HG02970 (cell line): ENCODE measurements around the gene ARHGAP6.

Experiments used
- ATAC-seq: cut with Tn5 transposase; IDR thresholded peaks from one replicate; pipeline ENCODE4 v1.9.1; 2021; ENCODE audit warnings: mild to moderate bottlenecking, moderate library complexity, moderate number of reproducible peaks; ENCODE audit not compliant: unreplicated experiment, low FRiP score

ARHGAP6 gene, protein sequence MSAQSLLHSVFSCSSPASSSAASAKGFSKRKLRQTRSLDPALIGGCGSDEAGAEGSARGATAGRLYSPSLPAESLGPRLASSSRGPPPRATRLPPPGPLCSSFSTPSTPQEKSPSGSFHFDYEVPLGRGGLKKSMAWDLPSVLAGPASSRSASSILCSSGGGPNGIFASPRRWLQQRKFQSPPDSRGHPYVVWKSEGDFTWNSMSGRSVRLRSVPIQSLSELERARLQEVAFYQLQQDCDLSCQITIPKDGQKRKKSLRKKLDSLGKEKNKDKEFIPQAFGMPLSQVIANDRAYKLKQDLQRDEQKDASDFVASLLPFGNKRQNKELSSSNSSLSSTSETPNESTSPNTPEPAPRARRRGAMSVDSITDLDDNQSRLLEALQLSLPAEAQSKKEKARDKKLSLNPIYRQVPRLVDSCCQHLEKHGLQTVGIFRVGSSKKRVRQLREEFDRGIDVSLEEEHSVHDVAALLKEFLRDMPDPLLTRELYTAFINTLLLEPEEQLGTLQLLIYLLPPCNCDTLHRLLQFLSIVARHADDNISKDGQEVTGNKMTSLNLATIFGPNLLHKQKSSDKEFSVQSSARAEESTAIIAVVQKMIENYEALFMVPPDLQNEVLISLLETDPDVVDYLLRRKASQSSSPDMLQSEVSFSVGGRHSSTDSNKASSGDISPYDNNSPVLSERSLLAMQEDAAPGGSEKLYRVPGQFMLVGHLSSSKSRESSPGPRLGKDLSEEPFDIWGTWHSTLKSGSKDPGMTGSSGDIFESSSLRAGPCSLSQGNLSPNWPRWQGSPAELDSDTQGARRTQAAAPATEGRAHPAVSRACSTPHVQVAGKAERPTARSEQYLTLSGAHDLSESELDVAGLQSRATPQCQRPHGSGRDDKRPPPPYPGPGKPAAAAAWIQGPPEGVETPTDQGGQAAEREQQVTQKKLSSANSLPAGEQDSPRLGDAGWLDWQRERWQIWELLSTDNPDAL (N-terminal part only)

DNA sequence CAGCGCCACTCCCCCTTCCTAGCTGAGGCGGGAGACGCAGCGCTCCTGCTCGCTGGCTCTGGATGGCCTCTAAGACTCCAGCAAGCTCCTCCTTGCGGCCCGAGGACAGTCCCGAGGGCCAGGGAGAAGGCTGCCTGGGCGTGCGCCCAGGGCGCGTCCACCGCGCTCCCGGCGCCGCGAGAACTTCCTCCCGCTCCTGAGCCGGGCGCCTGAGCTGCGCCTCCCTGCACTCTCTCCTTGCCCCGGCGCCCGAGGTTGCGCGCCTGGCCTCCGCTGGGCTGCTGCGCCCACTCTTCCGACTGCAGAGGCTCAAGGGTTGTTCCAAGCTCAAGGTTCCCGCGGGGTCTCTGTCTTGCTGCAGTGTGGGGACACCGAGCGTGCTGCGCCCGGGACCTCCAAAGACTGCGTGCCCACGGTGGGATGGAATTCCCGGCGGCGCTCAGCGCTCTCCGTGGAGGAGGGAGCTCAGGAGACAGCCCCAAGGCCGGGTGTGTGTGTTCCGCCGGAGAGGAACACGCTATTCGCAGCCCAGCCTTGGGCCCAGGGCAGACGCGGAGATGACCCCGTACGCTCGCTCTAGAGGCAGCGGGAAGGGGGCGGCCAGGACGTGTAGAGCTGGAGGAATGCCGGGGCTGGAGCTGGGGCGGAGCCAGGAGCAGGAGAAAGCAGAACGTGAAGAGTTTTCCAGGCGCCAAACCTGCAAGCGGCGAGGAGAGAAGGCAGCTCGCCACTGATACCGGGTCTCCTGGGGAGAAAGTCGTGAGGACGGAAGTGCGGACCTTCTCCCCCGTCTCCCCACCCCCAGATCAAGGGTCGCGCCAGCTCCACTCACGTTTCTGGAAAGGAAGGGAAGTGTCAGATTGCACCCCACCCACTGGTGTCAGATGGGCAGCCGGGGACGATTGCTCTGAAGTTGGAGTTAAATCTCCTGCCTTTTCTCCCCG, at the start of gene ARHGAP6:
Gene ARHGAP6 (minus strand): TSS at position 753 of the 944 bp plus-strand sequence. CDS start 1,092 bp downstream, outside the sequence.
- no peak for ATAC-seq

DNA sequence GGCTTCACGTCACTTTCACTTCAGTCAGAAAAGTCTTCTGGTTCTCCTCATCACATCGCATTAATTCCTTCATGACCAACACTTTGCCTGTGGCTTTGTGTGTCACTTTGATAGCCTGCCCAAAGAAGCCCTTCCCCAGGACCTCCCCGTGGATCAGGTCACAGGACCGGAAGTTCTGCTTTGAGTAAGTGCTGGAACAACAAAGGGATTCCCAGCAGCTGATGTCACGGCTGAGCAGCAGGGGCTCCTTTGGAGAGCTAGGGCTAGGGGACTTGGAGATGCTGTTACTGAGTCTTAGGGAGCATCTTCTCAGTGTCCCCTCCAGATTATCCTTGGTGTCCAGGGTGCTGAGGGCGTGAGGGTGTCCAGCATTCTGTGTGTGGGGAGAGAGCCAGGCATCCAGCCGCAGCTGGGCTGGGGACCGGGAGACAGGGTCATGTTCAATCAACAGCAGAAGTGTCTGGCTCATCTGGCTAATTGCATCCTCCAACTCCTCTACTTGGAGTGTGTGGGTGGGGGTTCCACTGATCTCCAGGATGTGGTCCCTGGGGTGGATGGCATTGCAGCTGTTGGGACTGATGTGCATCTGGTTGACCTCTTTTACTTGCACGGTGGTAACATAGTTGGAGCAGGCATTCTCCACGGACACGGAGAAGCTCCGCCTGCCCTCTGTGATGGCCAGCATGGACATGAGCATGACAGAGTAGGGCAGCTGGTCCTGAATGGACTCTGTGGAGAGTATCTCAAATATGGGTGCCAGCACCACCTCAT, 39.2 kb upstream of the ARHGAP6 start:
- ATAC-seq: no peak

DNA sequence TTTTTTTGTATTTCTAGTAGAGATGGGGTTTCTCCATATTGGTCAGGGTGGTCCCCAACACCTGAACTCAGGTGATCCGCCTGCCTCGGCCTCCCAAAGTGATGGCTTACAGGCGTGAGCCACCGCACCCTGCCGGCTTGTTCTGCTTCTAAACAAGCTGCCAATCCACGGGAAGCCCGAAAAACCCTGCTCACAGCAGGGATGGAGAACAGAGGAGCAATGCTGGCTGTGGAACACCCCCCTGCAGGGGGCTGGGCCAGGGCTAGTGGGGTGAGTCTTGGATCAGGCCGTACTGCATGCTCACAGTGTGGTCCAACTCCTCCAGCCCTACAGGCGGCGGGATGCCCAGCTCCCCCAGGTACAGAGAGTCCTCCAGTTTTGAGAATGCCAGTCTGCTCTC, 38.1 kb upstream of the ARHGAP6 start:
- ATAC-seq: no peak

DNA sequence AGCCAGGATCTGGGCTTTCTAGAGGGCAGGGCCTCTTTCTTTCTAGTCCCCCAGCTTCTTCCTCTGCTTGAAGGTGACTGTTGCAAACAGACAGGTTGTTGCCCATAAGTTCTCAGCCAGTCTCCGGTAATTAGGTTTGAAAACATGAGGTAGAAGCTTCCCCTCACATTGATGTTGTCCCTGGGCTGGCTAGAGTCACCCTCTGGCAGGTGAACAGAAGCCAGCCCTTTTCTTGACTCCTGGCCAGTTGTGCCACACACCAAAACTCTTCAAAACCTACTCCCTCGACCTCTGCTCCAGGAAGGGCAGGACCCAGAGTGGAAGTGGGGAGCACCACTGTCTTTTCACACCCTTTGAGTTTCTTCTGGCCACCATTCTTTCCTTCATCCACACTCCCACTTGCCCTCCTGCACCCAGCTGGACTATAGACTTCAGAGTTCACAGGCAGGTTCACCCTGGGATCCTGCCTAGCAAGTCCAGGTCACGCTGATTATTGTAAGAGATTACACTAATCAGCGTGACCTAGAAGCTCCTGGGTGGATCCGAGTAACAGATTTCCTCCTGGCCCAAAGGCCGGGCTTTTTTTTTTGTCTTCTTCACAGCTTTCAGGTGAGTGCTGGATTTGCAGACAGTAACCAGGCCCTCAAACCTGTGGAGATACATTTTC, 37.4 kb upstream of the ARHGAP6 start:
- no peak for ATAC-seq

DNA sequence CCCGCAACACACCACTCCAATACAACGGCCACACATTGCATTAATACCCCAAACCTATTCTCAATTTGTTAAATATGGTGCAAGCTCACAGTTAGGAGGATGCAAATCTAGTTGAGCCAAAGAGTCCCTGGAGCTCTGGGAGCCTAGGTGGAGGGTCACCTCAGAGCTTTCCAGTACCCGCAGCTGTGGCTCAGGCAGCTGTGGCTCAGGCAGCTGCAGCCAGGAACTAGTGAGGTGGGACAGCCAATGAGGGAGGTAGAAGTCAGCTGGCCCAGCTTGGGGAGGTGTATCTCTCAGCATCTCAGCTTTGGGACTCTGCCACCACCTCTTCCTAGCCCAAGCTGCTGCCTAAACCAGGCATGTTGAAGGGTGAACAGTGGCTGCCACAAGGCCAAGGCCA, 36.7 kb upstream of the ARHGAP6 start:
- ATAC-seq: no peak

DNA sequence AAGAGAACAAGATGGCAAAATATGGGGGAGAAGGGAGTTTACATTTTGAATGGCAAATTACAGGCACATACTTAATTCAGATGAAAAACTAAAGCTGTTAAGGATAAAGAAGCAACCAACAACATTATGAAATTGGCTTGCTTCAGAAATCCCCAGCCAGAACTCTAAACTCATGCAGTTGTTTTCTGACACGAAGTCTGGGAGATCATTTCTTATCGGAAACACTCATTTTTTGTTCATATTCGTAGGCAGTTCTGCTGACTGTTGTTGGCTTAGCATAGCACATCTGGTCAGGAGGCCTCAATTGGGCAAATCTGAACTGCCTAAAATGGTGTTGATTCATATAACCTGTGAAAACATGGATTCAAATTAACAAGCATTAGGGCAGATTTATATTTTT, 33.0 kb upstream of the ARHGAP6 start:
- ATAC-seq: no peak

DNA sequence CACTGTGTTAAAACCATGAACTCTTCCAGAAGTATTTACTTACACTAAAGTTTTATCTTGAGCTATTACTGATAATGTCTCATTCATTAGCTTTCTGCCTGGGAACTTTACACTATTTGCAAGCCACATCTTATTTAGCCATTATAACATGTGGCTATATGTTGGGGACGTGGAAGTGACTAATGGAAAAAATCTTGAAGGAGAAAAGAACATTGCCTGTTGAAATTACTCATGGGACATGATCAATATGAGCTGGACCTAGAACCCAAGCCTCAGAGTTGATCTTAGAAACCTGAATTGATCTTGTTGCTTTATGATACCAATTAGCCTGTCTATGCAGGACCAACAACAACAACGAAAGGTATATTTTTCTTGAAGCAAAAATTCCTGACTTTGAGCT, 22.5 kb upstream of the ARHGAP6 start:
- no peak for ATAC-seq

DNA sequence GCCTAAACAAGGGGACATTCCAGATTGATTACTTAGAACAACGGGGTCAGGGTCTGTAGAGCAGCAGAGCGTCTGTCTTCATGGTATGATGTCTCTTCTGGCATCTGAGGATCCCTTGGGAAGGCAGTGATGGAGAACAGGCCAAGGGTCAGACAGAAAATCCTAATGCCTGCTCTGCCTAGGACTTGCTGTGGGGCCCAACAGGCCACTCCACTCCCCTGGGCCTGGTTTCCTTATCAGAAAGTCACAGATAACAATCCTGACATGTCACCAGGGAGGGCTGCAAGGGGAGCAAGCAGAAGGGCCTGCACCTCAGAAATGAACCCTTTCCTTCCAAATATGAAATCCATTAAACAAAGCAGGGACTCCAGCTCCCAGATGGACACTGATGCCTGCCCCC, 21.4 kb upstream of the ARHGAP6 start:
- ATAC-seq: no peak

DNA sequence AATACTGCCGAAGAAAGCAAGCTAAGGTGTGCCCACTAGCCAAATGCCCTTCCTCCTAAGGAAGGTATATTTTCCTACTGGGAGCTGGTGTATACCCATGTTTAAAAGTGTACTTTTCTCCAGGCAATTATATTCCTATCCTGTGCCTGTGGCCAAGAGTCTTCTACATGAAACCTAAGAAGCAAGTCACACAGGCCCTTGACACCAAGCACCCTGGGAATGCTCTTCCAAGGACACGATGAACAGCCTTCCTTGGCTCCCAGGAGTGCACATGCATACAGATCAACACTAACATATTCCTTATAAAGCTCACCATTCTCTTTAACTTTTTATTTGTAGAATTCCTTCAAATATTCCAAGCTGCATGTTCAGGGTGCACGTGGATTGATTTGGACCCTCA, 17.3 kb upstream of the ARHGAP6 start:
- no peak for ATAC-seq

DNA sequence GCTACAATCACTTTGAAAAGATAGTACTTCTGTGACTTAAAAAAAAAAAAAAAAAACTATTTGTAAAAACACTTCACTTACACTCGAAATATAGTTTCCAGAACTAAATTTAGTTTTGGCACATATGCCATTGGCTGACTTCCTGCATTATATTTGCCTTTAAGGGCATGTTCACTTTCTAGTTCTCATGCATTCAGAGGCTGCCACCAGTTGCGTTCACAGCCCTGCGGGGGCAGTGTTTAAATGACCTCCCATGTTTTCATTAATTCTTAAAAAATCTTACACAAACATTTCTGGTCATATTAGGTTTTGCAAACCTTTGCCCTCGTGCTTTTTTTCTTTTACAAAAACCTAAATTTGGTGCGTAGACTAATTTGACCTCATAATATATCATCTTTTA, 12.4 kb upstream of the ARHGAP6 start:
- ATAC-seq: no peak

DNA sequence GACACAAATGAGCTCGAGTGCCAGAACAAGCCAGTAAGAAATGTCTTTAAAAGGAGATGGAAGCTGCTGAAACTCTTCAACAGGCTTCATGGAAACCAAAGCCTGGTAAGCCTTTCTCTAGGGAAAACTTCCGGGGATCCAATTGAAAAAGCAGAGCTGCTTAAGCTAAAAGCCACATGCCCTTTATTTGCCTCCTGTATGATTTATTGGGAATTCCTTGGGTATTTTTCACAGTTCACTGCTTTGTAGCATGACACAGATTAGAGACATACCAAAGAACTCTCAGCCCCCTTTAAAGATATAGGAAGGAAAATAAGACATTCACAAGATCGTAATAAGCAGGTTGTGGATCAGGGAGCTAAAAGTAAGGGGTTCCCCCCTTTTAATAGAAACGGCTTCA, 6.5 kb upstream of the ARHGAP6 start:
- ATAC-seq: no peak

DNA sequence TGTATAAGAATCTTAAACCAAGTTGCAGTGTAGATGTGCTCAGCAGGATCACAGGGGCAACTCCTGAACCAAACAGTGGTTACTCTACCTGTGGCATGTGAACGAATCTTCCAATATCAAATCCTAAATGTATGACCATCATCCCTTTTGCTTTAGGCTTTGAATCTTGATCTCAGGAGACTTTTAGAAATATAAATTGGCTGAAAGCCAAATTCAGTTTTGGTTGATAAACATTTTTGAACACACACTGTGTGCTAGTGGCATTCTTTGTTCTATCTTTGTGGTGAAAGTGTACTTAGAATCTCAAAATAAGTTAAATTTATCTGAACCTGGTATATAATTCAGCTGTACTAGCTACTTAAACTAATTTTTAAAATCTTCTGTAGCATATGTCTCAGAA, 4.6 kb upstream of the ARHGAP6 start:
- no peak for ATAC-seq

DNA sequence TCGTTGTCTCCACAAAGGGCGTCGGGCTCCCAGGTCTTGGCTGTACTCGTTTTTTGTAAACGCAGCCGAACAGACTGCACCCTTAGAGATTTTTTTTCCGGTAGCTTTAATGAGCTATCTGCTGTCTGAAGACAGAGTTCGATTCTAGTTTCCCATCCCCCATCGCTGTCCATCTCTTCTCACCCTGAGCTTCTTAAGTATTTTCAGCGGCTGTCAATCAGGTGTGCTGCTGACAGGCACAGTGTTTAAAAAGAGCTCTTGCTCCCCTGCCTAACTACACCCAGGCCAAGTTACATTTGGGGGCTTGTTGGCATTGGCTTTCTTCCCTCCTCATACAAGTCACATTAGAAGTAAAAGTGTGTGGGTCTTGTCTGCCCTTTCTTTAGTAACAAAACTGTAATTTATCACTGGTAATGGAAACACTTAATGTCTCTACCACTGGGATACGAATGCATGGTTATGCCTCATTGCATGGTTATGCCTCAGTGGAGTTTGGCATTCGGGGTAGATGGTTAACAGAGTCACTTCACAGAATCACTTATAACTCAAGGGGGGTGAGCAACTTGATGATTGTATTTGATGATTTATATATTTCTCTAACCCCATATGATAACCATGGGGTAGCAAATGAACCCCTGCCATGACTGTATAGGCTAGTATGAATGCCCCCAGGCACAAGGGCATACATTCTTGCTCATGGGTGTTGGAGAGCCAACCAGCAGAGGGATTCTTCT, 1.4 kb upstream of the ARHGAP6 start:
- no peak for ATAC-seq

DNA sequence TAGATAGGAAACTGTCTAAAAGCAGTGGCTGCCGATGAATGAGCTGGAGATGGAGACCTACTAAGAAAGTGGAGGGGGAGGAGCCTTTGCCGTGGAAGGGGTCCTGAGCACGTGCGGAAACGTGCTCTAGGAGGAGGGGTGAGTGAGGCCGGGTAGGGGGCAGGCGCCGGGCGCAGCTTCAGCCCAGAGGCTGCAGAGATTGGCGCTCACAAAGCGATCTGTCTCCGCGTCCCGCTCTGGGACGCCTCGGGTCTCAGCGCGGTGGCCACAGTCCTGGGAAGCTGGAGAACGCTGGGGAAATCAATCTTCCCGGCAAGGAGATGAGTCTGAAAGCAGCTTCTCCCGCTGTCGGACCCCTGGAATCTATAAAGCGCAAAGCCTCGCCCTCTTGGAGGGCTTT, 444 bp upstream of the ARHGAP6 start:
- no peak for ATAC-seq

DNA sequence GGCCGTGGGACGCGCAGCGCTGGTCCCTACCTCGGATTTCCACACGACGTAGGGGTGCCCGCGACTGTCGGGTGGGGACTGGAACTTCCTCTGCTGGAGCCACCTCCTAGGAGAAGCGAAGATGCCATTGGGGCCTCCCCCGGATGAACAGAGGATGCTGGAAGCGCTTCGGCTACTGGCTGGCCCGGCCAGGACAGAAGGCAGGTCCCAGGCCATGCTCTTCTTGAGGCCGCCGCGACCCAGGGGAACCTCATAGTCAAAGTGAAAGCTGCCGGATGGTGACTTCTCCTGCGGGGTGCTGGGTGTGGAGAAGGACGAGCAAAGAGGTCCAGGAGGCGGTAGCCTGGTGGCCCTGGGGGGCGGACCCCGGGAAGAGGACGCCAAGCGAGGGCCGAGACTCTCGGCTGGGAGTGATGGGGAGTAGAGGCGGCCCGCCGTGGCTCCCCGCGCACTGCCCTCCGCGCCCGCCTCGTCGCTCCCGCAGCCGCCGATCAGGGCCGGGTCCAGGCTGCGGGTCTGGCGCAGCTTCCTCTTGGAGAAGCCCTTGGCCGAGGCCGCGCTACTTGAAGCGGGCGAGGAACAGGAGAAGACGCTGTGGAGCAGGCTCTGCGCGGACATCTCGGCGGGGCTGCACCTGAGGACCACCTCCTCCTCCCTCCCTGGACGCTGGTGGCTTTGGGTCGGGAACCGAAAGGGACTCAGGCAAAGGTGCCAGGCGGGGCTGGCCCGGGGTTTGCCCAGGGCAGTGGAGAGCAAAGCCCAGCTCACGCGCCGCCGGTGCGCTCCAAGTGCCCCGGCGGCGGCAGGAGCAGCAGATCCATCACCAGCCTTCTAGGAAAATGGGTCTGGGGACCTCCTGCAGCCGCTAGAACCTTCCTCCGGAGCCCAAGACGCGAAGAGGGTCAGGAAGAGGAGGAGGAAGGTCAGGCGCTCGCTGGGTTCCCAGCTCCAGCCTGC, 1.2 kb downstream of the ARHGAP6 start:
- ATAC-seq: no peak

DNA sequence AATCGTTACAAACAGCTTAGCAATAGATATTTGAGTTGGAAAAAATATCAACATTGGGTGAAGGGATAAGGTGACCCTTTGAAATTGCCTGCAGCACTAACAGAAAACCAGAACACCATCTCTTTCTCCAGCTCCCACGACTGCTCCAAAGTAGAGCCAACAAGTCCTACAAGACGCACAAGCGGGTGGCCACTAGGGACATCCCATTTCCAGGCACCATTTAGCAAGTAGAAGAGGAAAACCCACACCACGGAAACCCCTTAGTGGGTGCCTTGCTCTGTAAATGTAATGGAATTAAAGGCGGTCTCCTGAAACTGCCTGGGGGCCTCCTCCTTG, 1.9 kb downstream of the ARHGAP6 start:
- no peak for ATAC-seq

DNA sequence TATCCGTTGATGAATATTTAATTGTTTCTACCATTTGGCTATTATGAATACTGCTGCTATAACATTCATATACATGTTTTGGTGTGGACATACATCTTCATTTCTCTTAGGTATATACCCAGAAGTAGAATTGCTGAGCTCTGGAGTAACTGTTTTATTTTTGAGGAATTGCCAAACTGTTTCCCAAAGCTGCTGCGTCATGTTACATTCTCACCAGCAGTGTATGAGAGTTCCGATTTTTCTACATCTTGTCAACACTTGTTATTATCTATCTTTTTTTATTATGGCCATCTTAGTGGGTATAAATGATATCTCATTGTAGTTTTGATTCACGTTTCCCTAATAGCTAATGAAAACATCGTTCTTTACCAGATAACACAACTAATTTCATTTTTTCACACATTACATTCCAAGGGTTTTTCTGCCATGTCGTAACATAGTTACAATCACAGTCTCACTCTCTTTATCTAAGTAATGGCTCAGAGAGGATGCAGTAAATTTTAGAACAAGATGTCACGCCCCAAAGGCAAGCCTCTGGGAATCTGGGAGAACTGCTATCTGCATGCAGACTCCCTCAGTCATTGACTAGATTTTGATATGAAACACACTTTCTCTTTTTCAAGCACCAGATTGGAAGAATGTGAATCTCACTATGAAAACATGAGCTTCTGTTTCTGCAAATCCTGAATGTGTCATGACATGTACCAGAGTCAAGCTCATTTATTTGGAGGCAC, 10.3 kb downstream of the ARHGAP6 start:
- ATAC-seq: no peak
